Iris pigment epithelial cell (primary cell): Measurements from ENCODE around the gene GJB5.

Experiments
- DNase-seq: peaks from one replicate; pipeline ENCODE4 v3.0.0-alpha.2; 2011; ENCODE audit warnings: low read depth

The GJB5 gene

DNA sequence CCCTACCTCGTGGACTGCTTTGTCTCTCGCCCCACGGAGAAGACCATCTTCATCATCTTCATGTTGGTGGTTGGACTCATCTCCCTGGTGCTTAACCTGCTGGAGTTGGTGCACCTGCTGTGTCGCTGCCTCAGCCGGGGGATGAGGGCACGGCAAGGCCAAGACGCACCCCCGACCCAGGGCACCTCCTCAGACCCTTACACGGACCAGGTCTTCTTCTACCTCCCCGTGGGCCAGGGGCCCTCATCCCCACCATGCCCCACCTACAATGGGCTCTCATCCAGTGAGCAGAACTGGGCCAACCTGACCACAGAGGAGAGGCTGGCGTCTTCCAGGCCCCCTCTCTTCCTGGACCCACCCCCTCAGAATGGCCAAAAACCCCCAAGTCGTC, 39.9 kb downstream of the GJB5 start:
- no peak for DNase-seq

DNA sequence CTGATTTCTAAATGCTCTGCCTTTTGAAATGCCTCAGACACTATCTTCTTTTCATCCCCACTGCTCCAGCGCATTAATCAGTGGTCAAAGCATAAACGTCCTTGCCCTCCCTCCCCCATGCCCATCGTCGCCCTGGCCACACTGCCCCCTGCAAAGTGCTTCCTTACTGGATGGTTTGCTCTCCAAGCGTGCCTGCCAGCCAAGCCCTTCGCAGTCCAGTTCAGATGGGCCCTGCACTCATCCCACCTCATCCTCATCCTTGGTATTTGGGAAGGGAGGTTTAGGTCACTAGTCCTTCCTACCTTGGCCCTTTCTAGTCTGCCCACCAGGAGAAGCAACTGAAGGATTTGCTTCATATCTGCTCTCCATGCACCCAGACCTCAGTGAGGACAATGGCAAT, 41.1 kb downstream of the GJB5 start:
- no peak for DNase-seq

DNA sequence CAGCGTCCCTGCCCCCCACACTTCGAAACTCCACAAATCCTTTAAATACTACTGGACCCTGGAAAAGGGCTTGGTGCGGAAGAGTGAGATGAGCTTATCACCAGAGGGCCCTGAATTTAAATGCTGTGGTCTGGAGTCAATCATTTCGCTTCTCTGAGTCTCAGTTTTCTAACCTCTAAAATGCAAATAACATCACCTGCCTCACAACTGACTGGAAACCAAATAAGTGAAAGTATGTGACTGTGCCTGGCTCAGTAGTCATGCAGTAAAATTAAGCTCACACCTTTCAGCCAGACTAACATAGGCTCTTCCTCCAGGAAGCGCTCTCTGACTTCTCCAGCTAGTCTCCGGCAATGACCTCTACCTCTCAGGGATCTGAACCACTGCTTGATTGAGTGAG, 42.1 kb downstream of the GJB5 start:
- DNase-seq = no peak

DNA sequence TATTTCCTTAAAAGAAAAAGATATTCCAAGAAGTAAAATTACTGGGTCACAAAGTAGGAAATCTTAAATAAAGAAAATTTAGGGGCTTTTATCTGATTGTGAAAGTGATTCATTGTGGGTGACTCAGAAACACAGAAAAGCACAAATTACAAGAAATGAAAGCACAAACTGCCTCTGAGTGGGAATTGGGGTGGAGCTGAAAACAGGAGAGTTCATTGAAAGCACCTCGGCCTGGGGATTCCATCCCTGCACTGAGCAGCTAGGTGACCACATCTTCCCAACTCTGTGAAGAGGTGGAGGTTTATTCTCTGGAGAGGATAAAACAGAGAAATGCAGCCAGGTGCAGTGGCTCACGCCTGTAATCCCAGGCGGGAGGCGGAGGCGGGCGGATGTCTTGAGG, 45.4 kb downstream of the GJB5 start:
- peak; percentile 58 for DNase-seq

DNA sequence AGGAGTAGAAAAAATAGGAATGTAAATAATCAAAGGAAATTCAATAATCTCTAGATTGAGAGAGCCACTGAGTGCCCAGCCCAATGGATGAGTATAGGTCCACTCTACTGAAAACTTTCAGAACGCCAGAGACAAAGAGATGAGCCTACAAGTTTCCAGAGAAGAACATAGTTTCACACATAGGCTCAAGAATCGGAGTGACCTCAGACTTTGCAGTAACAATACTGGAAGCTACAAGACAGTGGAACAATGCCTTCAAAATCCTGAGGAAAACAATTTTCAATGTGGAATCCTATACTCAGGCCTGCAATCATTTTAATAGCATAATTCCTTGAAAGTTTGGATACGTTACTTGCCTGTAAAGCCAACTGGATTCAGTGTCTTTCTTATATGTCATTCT, 48.9 kb downstream of the GJB5 start:
- no peak for DNase-seq

DNA sequence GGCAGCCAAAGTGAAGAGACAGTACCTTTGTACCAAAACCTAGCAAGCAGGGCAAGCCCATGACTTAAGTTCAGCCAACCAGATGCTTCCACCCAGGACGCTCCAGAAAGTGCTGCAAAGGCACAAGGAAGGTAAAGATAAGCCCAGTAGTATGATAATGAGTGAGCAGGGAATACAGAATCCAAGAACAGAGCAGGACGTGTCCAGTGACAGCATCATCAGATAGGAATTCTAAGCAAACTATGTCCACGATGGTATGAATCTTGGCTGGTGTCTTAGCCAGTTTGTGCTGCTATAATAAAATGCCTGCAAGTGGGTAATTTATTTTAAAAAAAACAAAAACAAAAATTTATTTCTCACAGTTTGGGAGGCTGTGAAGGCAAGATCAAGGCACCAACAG, 51.5 kb downstream of the GJB5 start:
- DNase-seq = peak; percentile 33
